ENCODE data around the gene NFE2L3.

- TF ChIP-seq EZH2 (IDR thresholded peaks at IDR 0.05; ENCODE audit: borderline replicate concordance, low read depth, low read length, severe bottlenecking) (no peak), CTCF (IDR thresholded peaks at IDR 0.05; ENCODE audit: borderline replicate concordance, extremely low read depth, low read length, poor library complexity, severe bottlenecking) (no peak)
These were observed 5.0 kb upstream of the NFE2L3 start for GRCh38 chr7:26147030-26147429.

Measured in DND-41 (cell line).